Loucy (cell line): ENCODE data around the gene COA5.

ENCODE experiments used
- EZH2phosphoT487 ChIP-seq: fragments of 200-600 bp; IDR thresholded peaks from 2 replicates; pipeline ENCODE4 v1.6.1; 2018; ENCODE audit warnings: antibody characterized with exemption, mild to moderate bottlenecking, moderate library complexity, borderline replicate concordance
- TF ChIP-seq, protein P1 (sequence below): fragments of 200-600 bp; sonication (generic); conservative IDR thresholded peaks from 2 replicates; pipeline ENCODE4 v1.5.1; 2014; ENCODE audit warnings: mild to moderate bottlenecking, antibody characterized with exemption, low read length

DNA sequence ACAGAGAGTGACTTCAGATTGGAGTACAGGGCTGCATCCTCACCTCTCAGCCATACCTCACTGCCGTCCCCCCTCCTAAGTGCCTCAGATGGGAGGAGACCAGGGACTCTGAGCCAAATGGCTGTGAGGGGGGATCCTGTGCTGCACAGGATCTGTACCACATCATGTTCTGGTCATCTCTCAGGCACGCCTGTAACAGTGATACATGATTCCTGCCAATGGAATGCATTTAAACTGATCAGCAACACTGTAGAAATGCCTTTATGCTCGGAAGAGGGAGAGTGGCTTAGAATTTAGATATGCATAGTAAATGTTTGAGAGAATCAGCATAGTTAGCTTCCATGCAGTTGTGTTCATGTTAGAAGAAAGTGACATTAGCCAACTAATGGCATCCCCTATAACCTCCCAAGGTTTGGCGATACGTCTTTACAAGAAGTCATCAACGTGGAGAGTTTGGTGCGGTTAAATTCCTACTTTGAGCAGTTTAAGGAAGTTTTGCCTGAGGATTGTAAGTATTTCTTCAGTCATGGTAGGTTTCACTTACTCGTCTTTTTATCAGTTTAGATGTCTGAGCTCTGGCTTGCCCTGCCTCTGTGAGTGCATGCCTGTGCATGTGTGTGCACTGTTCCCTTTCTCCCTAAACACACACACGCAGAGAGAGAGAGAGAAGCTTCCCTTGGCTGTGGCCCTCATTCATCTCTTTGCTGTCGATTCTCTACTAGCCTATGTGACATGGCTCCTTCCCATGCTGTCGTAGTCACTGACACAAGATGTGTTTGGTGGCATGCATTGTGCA is 40.0 kb downstream of the COA5 start:
- TF ChIP-seq, protein P1, sequence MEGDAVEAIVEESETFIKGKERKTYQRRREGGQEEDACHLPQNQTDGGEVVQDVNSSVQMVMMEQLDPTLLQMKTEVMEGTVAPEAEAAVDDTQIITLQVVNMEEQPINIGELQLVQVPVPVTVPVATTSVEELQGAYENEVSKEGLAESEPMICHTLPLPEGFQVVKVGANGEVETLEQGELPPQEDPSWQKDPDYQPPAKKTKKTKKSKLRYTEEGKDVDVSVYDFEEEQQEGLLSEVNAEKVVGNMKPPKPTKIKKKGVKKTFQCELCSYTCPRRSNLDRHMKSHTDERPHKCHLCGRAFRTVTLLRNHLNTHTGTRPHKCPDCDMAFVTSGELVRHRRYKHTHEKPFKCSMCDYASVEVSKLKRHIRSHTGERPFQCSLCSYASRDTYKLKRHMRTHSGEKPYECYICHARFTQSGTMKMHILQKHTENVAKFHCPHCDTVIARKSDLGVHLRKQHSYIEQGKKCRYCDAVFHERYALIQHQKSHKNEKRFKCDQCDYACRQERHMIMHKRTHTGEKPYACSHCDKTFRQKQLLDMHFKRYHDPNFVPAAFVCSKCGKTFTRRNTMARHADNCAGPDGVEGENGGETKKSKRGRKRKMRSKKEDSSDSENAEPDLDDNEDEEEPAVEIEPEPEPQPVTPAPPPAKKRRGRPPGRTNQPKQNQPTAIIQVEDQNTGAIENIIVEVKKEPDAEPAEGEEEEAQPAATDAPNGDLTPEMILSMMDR: no peak
- no peak for TF ChIP-seq EZH2phosphoT487
